PFSK-1 (cell line): ENCODE results near the gene TNFAIP8L3.

Source experiments
- FOXP2 ChIP-seq: optimal IDR thresholded peaks from 2 replicates; pipeline ENCODE3; 2011; ENCODE audit warnings: borderline replicate concordance, control low read depth, inconsistent platforms; ENCODE audit not compliant: insufficient read depth; ENCODE audit errors: extremely low read length, extremely low read depth
- POLR2AphosphoS5 ChIP-seq: IDR thresholded peaks from 2 replicates; pipeline ENCODE4 v1.6.1; 2012; ENCODE audit warnings: low read depth, mild to moderate bottlenecking, control low read depth, low read length, moderate library complexity
- REST ChIP-seq, 2 experiments: IDR thresholded peaks; 2 replicates each; pipeline versions ENCODE4 v1.6.1 to v1.8.0; 2011 to 2012; ENCODE audit warnings: low read depth in 2 of 2, low read length in 2 of 2, control low read depth in 1 of 2, inconsistent platforms in 1 of 2, mild to moderate bottlenecking in 1 of 2, moderate library complexity in 1 of 2; ENCODE audit not compliant: insufficient read depth in 1 of 2
- SIN3A ChIP-seq: IDR thresholded peaks from 2 replicates; pipeline ENCODE4 v1.6.1; 2012; ENCODE audit warnings: mild to moderate bottlenecking, low read length, moderate library complexity, borderline replicate concordance; ENCODE audit not compliant: insufficient read depth
- TAF1 ChIP-seq: IDR thresholded peaks from 2 replicates; pipeline ENCODE4 v1.6.1; 2012; ENCODE audit warnings: low read length, control low read depth, borderline replicate concordance; ENCODE audit not compliant: insufficient read depth

The TNFAIP8L3 gene

GRCh38 chr15:51132384-51133139 is 37.9 kb upstream of the TNFAIP8L3 start:
- TF ChIP-seq REST (IDR thresholded peaks at IDR 0.05; ENCODE audit: insufficient read depth in 1 of 2, low read depth in 2 of 2, low read length in 2 of 2) (no peak), SIN3A (no peak), FOXP2 (no peak), POLR2AphosphoS5 (no peak), TAF1 (no peak)

DNA sequence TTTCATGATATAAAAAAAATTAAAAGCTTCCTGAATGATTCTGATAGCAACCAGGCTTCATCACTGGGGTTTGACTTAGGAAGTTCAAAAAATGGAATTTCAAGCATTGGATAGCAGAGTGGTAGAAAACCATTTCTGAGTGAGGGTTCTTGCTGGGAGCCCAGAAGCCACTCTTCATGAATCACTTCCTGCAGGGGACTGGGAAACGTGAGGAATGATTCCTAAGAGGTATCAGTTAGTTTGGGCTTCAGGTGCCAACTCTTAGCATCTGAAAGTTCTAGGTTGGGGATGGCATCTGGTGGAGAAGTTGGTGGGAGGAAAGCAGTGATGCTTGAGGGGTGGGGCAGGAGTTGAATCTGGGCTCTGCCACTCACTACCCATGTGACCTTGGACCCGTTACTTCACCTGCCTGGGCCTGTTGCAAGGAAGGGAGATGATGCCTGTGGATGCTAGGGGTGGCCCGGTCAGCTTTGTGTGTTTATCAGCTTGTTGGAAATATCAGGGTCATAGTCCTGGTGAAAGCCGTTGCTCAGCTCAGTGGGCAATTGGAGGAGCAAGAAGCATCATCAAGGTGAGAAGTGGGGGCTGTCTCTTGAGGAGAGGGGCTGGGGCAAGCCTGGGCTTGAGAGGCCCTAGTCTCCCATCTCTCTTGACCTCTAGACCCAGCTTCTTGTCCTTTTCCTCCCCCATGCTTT is 37.0 kb upstream of the TNFAIP8L3 start:
- TF ChIP-seq REST (IDR thresholded peaks at IDR 0.05; ENCODE audit: insufficient read depth in 1 of 2, low read depth in 2 of 2, low read length in 2 of 2) = no peak
- no peak for TF ChIP-seq FOXP2
- TF ChIP-seq TAF1 = no peak
- TF ChIP-seq SIN3A = no peak
- TF ChIP-seq POLR2AphosphoS5 = no peak

DNA sequence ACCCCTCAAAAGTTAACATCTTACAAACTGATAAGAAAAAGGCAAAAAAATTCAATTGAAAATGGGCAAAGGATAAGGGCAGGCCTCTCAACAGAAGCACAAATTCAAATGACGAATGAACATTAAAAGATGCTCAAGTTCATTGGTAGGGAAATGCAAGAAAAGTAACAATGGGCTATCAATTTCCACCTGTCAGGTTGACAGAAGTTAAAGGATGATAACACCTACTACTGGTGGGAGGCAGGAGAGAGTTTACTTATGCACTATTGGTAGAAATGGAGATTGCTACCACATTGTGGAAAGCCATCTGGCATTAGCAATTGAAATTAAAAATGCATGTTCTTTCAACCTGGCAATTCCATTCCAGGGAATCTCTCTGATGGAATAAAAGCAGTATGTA is 35.6 kb upstream of the TNFAIP8L3 start:
- TF ChIP-seq POLR2AphosphoS5 (no peak), SIN3A (no peak), FOXP2 (no peak), REST (IDR thresholded peaks at IDR 0.05; ENCODE audit: insufficient read depth in 1 of 2, low read depth in 2 of 2, low read length in 2 of 2) (no peak), TAF1 (no peak)

GRCh38 chr15:51129535-51130188 is 35.0 kb upstream of the TNFAIP8L3 start:
- no peak for TF ChIP-seq TAF1
- TF ChIP-seq REST (IDR thresholded peaks at IDR 0.05; ENCODE audit: insufficient read depth in 1 of 2, low read depth in 2 of 2, low read length in 2 of 2) = no peak
- TF ChIP-seq FOXP2 = no peak
- TF ChIP-seq SIN3A = no peak
- TF ChIP-seq POLR2AphosphoS5 = no peak
